Psoas muscle (tissue), 8 donors: ENCODE measurements around the gene ZNF845. TPM values are rescaled to one million over a fixed set of nuclear protein-coding genes. Genes with fewer than 3 reads are reported as not detected.

ENCODE experiments used
- ATAC-seq, 4 donors: fragments of 200-7000 bp; cut with Tn5 transposase; one replicate each; pipeline ENCODE4 v1.9.1; 2020; ENCODE audit warnings: moderate library complexity in 3 of 4, mild to moderate bottlenecking in 2 of 4
- DNase-seq, 2 donors: peaks; one replicate each; pipeline ENCODE4 v3.0.0-alpha.2; 2020
- H3K27ac ChIP-seq: fragments of 200-600 bp; one replicate; pipeline ENCODE4 v1.8.0; 2022
- H3K27me3 ChIP-seq, 3 donors: fragments of 200-600 bp in 1 of 3; one replicate each; pipeline versions ENCODE4 v1.6.1 to v1.8.0; 2013 to 2022; ENCODE audit warnings: low read length in 2 of 3, mild to moderate bottlenecking in 2 of 3, moderate library complexity in 1 of 3; ENCODE audit not compliant: insufficient read depth in 3 of 3
- H3K36me3 ChIP-seq, 2 donors: fragments of 200-600 bp in 1 of 2; one replicate each; pipeline versions ENCODE4 v1.6.1 to v1.8.0; 2013 to 2022; ENCODE audit warnings: low read depth in 1 of 2, mild to moderate bottlenecking in 1 of 2, moderate library complexity in 1 of 2; ENCODE audit not compliant: insufficient read depth in 1 of 2
- H3K4me1 ChIP-seq: fragments of 200-600 bp; one replicate; pipeline ENCODE4 v1.8.0; 2022
- H3K4me3 ChIP-seq: fragments of 200-600 bp; one replicate; pipeline ENCODE4 v1.8.0; 2022; ENCODE audit warnings: mild to moderate bottlenecking
- H3K9me3 ChIP-seq: fragments of 200-600 bp; one replicate; pipeline ENCODE4 v1.8.0; 2022
- WGBS, 3 donors: extraction: QIAGEN DNeasy Blood & Tissue Kit; methylation state at CpG; one replicate each; pipeline versions ENCODE4 v1.1.6 to v1.1.7; 2013; 5-methylcytosine and 5-hydroxymethylcytosine counted together
- intact Hi-C, 2 donors: fragments of 100-400 bp; cut with DNase I; formaldehyde crosslinking; loops; one replicate each; pipeline versions ENCODE4 v1.11.0 to v1.14.2; 2022
- polyA plus RNA-seq, 3 donors: library from polyadenylated mRNA; stranded (reverse); fragments of 200-250 nt; gene quantifications; one replicate each; pipeline ENCODE4 v1.2.3, GENCODE V29; 2013
- total RNA-seq, 4 donors: library from RNA; stranded (reverse); fragmentation: NEBNext Ultra II Directional in 2 of 4; extraction: Animal tissue kit (Norgen Biotek cat#: 25700) in 2 of 4; gene quantifications; one replicate each; pipeline versions ENCODE4 v1.2.1 to v1.2.4, GENCODE V29; 2021 to 2023
- TF ChIP-seq, protein P1 (sequence below): fragments of 200-600 bp; IDR thresholded peaks from one replicate; pipeline ENCODE4 v1.8.0; 2022; ENCODE audit warnings: antibody characterized with exemption
- donor health status: healthy with polysubstance abuse.
- donor health status: DM: no; HTN: no; CAD: no; lungs with moderate emphysema.
- donor health status: Bipolar disorder and iron deficiency.
- donor health status: healthy.
- donor health status: DM: yes; HTN: yes; CAD: no.
- donor health status: DM: no; HTN: no; CAD: no.
- donor health status: DM: no; HTN: no; CAD: no.
- donor health status: DM: yes; HTN: yes; CAD: no.

ZNF845 gene
- total and polyA plus RNA-seq, 7 donors = 0.81 to 5.1 (median 1.2) TPM

DNA sequence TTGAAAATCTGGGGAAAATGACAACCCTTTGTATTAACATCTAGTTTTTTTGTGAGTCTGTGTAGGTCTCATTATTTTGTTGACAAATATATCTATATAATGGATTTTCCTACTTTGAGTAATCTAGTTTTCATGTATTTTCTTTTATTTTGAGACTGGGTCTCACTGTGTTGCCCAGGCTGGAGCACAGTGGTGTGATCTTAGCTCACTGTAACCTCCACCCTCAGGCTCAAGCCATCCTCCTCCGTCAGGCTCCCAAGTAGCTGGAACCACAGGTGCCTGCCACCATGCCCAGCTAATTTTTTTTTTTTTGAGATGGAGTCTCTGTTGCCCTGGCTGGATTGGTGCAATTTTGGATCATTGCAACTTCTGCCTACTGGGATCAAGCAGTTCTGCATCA, 41.2 kb downstream of the ZNF845 start:
- H3K27ac ChIP-seq = no peak overlapping the region
- ATAC-seq (no peak), DNase-seq (no peak)
- TF ChIP-seq, protein P1, sequence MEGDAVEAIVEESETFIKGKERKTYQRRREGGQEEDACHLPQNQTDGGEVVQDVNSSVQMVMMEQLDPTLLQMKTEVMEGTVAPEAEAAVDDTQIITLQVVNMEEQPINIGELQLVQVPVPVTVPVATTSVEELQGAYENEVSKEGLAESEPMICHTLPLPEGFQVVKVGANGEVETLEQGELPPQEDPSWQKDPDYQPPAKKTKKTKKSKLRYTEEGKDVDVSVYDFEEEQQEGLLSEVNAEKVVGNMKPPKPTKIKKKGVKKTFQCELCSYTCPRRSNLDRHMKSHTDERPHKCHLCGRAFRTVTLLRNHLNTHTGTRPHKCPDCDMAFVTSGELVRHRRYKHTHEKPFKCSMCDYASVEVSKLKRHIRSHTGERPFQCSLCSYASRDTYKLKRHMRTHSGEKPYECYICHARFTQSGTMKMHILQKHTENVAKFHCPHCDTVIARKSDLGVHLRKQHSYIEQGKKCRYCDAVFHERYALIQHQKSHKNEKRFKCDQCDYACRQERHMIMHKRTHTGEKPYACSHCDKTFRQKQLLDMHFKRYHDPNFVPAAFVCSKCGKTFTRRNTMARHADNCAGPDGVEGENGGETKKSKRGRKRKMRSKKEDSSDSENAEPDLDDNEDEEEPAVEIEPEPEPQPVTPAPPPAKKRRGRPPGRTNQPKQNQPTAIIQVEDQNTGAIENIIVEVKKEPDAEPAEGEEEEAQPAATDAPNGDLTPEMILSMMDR = no peak
- no peaks in the 10 kb centered on the region for H3K4me1 ChIP-seq
- no peak overlapping the region for H3K4me3 ChIP-seq
- WGBS, 3 donors = 93 to 100% (median 93%) methylated on average over 1 of the region's 1 CpG
- peaks cover 2 to 4% of the 10 kb centered on the region in 2 donors for H3K36me3 ChIP-seq
- intact Hi-C loops = no loop called here
- H3K27me3 ChIP-seq = no peaks in the 10 kb centered on the region
- no peaks in the 10 kb centered on the region for H3K9me3 ChIP-seq

DNA sequence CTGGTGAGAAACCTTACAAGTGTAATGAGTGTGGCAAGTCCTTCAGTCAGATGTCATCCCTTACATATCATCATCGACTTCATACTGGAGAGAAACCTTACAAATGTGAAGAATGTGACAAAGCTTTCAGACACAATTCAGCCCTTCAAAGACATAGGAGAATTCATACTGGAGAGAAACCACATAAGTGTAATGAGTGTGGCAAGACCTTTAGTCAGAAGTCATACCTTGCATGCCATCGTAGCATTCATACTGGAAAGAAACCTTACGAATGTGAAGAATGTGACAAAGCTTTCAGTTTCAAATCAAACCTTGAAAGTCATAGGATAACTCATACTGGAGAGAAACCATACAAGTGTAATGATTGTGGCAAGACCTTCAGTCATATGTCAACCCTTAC, 47.8 kb downstream of the ZNF845 start:
- intact Hi-C loops = no loop called here
- ATAC-seq = no peak
- Histone ChIP-seq H3K9me3 (peaks cover 48% of the 10 kb centered on the region), H3K27ac (no peak overlapping the region), H3K4me1 (no peaks in the 10 kb centered on the region), H3K4me3 (no peak overlapping the region), H3K27me3 (no peaks in the 10 kb centered on the region), H3K36me3 (peaks cover 2 to 16% of the 10 kb centered on the region in 2 donors)
- no peak for DNase-seq
- WGBS, 3 donors = 97 to 100% (median 97%) methylated on average over 3 of the region's 3 CpGs
- TF ChIP-seq, protein P1 = no peak

DNA sequence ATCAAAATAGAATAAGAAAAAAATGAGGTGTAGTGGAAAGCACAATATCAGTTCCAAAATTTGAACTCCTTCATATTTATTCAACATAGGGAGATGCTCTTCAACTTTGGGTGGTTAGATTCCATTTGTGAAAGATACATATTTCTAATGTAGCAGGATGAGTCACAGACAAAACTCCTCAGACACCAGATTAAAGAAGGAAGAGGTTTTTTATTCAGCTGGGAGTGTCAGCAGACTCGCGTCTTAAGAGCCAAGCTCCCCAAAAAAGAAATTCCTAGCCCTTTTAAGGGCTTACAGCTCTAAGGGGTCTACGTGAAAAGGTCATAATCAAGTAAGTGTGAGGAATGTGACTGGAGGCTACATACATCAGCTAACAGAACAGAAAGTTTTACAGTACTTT, 54.6 kb downstream of the ZNF845 start:
- Histone ChIP-seq H3K4me3 (no peak overlapping the region), H3K9me3 (peaks cover 22% of the 10 kb centered on the region), H3K27ac (no peak overlapping the region), H3K36me3 (no peaks in the 10 kb centered on the region), H3K4me1 (no peaks in the 10 kb centered on the region), H3K27me3 (peaks cover 0 to 10% (median 8%) of the 10 kb centered on the region in 3 donors)
- TF ChIP-seq, protein P1 = no peak
- DNase-seq (no peak), ATAC-seq (no peak)
- intact Hi-C loops = no loop called here
- WGBS, 3 donors = 72 to 80% (median 74%) methylated on average over 3 of the region's 3 CpGs

DNA sequence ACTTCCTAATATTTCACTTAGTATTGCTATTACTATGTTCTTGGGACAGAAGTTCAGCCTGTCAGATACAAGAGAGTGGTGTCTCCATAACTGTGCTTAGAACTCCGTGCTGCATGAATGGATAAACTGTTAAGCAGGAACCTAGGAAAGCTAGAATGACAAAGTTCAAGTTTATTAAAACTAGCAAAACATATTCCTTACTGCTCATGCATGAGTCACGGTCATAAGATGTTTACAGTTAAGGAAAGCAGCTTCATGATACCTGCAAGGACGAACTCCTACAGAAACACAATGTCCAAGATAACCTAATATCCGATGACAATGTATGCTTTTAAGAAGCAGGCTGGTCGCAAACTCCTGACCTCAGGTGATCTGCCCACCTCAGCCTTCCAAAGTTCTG, 55.4 kb downstream of the ZNF845 start:
- DNase-seq (no peak), ATAC-seq (no peak)
- TF ChIP-seq, protein P1 = no peak
- no peaks in the 10 kb centered on the region for H3K4me1 ChIP-seq
- no peak overlapping the region for H3K27ac ChIP-seq
- no peak overlapping the region for H3K4me3 ChIP-seq
- H3K36me3 ChIP-seq = no peaks in the 10 kb centered on the region
- WGBS, 3 donors = 81 to 91% (median 87%) methylated on average over 5 of the region's 5 CpGs
- intact Hi-C loops = no loop called here
- peaks cover 0 to 10% (median 8%) of the 10 kb centered on the region in 3 donors for H3K27me3 ChIP-seq
- H3K9me3 ChIP-seq = peaks cover 14% of the 10 kb centered on the region

DNA sequence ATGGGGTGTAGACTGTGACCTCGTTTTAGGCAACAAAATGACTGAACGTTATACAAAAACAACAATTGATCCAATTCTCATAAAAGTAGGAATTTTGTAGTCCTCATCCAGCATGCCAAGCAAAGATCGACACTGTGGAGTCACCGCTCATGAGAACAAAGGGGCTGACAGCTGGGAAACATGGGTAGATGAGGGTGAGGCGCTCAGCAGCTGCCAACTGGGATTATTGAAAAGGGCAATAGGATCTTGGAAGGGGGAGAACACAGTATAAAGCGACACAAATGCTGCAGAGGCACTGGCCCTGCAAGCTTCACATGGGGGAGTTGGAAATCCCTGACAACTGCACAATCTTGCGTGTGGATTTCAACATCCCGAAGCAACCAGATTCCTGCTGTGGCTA, 56.0 kb downstream of the ZNF845 start:
- DNase-seq (no peak), ATAC-seq (no peak)
- WGBS, 3 donors = 30 to 41% (median 37%) methylated on average over 8 of the region's 8 CpGs
- intact Hi-C loops = no loop called here
- H3K27me3 ChIP-seq = peaks cover 0 to 10% (median 8%) of the 10 kb centered on the region in 3 donors
- no peaks in the 10 kb centered on the region for H3K4me1 ChIP-seq
- peak overlapping the region; percentile 39 for H3K4me3 ChIP-seq
- peaks cover 8% of the 10 kb centered on the region for H3K9me3 ChIP-seq
- TF ChIP-seq, protein P1 = no peak
- no peak overlapping the region for H3K27ac ChIP-seq
- H3K36me3 ChIP-seq = no peaks in the 10 kb centered on the region
